Effector CD8-positive, alpha-beta T cell (primary cell): ENCODE data around the gene MEIOSIN.
"Not testable (repeated sequence)": the region's sequence is repeated elsewhere in the genome, so short reads cannot be mapped to it uniquely, and the experiment has no call there.

Source experiments
- DNase-seq: peaks from one replicate; lab custom pipeline; 2025; lab: John Stamatoyannopoulos, UW

The MEIOSIN gene

DNA sequence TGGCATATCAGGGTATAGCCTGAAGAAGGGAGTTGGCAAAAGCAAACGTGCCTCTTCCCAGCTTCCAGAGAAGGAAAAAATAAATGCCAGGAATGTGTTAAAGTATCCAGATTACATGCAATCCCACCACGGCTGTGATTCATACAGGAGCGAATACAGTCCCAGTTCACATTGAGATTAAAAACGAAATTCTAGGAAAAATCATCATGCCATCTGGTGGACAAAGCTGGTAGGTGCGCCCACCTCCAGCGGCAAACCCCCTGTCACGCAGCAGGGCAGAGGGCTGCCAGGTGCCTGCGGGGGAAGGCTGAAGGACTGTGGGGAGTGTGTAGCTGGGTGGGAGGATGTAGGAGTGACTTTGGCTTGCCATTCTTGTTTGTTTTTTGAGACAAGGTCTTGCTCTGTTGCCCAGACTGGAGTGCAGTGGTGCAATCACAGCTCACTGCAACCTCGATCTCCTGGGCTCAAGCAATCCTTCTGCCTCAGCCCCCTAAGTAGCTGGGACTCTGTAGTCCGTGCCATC lies 65.8 kb downstream of the MEIOSIN start:
- peak; percentile 54 for DNase-seq

DNA sequence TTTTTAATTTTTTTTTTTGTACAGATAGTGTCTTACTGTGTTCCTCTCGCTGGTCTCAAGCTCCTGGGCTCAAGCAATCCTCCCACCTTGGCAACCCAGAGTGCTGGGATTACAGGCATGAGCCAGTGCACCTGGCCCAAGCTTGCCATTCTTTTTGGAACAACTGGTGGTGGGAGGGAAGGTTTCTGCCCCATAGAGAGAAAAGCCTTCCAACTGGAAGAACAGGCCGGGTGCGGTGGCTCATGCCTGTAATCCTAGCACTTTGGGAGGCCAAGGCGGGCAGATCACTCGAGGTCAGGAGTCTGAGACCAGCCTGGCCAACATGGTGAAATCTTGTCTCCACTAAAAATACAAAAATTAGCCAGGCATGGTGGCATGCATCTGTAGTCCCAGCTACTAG lies 66.3 kb downstream of the MEIOSIN start:
- not testable (repeated sequence) for DNase-seq

DNA sequence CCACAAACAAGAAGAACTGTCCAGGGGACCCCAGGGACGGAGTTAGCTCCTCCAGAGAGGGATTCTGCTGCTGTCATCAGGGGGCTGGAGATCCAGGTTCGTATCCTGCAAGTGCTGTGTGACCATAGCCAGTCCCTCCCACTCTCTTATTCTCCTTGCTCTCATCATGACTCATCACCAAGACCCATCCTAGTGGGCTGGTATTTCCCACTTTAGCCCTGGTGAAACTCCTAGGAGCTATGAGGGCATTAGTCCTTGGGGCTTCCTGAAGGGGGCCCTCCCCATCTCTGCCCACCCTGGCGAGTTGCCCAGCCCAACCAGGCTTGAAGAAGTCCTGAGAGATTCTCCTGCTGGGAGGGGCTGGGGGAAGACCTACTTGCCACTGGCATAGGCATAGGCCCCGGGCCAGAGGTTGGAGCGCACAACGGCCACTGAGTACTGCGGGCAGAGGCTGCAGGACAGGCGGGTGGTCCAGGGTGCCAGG lies 66.9 kb downstream of the MEIOSIN start:
- no peak for DNase-seq

DNA sequence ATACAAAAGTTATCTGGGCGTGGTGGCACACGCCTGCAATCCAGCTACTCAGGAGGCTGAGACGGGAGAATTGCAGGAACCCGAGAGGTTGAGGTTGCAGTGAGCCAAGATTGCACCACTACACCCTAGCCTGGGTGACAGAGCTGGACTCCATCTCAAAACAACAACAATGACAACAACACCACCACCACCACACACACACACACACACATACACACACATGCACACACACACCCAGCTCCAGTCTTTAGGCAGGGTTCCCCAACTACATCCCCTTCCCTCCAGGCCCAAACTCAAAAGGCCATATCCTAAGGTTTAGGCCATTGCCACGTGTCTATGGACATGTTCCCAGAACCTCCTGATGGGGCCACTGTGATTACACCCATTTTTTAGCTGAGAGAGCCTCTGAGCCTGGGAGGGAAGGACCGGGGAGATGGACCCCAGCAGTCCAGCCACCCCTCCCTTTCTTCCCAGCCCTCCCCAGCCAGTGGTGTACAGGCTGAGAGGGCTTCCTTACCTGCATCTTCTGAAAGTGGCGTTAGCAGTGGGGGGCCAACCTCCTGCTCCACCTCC lies 68.5 kb downstream of the MEIOSIN start:
- no peak for DNase-seq

DNA sequence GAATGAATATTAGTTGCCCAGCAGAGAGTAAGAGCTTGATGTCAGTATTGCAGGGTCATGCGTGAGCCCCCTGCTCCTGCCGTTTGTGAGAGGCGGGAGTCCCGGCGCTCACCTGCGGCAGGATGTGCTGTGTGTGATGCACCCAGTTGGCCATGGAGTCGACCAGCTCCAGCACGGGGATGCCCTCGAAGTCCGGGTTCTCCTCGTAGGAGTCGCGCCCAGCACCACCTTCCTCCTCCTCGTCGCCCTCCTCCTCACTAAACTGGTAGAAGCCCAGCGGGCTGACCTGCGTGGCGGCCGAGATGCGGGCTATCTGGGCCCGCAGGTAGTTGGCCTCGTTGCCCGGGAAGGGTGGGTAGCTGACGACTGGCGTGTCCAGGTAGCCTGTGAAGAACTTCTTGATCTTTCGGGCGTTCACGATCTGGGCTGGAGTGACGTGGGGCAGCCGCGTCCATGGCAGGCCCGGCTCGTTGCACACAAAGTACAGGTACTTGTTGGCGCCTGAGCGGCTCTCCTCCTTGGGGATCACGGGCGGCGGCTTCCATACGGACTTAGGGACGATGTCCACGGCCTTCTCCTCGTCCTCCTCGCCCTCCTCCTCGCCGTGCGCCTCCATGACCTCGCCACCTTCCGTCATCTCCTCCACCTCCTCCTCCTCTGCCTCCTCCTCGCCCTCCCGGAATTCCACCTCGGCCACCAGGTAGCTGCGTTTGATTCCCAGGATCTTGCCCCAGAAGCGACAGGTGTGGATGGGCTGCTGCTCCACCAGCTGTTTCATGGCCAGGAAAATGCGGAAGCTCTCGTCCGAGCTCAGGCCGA lies 71.1 kb downstream of the MEIOSIN start:
- no peak for DNase-seq

DNA sequence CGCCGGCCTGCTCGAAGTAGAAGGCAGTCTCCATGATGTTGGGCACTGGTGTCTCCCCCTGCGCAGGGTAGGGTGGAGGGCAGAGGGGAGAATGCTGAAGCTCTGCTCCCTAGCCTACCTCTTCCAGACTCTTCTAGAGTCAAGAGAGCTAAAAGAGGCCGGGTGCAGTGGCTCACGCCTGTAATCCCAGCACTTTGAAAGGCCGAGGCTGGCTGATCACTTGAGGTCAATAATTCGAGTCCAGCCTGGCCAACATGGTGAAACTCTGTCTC lies 71.7 kb downstream of the MEIOSIN start:
- no peak for DNase-seq

DNA sequence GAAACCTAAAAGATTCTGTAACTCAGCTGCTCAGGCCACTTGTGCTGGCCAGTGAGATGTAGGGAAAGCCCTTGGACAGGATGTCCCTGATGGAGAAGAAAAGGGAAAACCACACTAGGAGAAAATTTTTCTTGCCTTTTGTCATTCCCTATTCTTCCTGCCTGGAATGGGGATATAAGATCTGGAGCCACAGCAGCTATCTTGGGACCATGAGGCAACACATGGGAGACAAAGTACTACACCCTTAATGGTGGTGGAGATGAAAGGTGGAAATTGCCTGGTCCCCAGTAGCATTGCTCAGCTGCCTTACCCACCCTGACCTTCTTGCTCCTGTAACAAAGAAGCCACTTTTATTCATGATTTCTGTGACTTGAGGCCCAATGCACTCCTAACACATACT lies 72.5 kb downstream of the MEIOSIN start:
- DNase-seq = no peak

DNA sequence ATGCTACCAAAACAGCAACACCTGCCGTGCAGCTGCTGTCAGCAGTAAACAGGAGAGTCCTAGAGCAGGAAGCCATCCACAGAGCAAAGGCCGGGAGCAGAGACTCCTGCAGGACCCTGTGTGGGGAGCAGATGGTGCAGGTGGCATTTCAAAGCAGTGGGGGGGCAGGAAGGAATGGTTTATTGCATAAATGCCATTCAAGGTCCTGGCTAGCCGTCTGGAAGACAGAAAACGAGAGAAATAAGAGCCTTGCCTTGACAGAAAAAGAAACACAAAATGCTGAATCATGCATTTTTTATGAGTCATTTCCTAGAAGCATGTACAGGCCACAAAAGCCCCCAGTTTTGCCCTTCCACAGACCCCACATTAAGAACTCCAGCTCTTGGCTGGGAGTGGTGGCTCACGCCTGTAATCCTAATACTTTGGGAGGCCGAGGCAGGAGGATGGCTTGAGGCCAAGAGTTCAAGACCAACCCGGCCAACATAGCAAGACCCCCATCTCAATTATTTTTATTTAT lies 76.5 kb downstream of the MEIOSIN start:
- no peak for DNase-seq

DNA sequence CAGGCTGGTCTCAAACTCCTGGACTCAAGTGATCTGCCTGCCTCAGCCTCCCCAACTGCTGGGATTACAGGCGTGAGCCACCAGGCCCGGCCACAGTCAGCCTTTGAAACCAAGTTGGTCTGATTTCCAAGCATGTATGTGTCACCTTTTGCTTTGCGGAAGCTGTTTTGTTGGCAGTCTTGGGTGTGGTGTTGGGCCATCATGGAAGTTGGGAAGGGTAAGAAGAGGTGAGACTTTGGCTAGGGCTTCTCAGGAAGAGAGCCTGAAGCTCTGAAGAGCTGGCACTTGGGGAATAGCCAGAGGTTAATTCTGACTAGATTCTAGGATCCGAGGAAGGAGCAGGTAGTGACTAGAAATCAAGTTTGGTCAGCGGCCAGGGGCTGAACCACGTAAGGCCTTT lies 79.1 kb downstream of the MEIOSIN start:
- no peak for DNase-seq
